Activated CD4-positive, alpha-beta memory T cell treated with anti-CD3 and anti-CD28 coated beads, Interleukin-2, amount 10 ng/mL, durations not matched to agents 7 days and 5 days (primary cell): ENCODE measurements around the gene MYO7B. TPM values are rescaled to one million over a fixed set of nuclear protein-coding genes. Genes with fewer than 3 reads are reported as not detected.
A peak's percentile ranks its signal among the peaks of the same experiment; 100 is the strongest.

Experiments used
- CTCF ChIA-PET: fragments of 350-600 bp; sonication (Branson Sonifier 250); formaldehyde crosslinking; loops from one replicate; lab custom pipeline; 2021; ENCODE audit warnings: antibody characterized with exemption, inconsistent platforms; lab: Charles Lee
- POLR2A ChIA-PET: fragments of 350-600 bp; sonication (Branson Sonifier 250); formaldehyde crosslinking; loops from one replicate; lab custom pipeline; 2021; ENCODE audit warnings: antibody characterized with exemption; lab: Charles Lee
- DNase-seq: peaks from one replicate; pipeline ENCODE4 v3.0.0-alpha.2; 2020
- H3K27ac Mint-ChIP-seq: one replicate; pipeline ENCODE4 v1.8.0; 2021; ENCODE audit warnings: mild to moderate bottlenecking, mixed read lengths
- H3K27me3 Mint-ChIP-seq: one replicate; pipeline ENCODE4 v1.8.0; 2021; ENCODE audit warnings: mixed read lengths
- H3K36me3 Mint-ChIP-seq: one replicate; pipeline ENCODE4 v1.8.0; 2021; ENCODE audit warnings: low read depth, mixed read lengths
- H3K4me1 Mint-ChIP-seq: one replicate; pipeline ENCODE4 v1.8.0; 2021; ENCODE audit warnings: mixed read lengths
- H3K4me3 Mint-ChIP-seq: one replicate; pipeline ENCODE4 v1.8.0; 2021; ENCODE audit warnings: mild to moderate bottlenecking, mixed read lengths
- H3K9me3 Mint-ChIP-seq: one replicate; pipeline ENCODE4 v1.8.0; 2021; ENCODE audit warnings: mixed read lengths
- total RNA-seq, 2 experiments: library from RNA; stranded (reverse); gene quantifications; one replicate each; pipeline ENCODE4 v1.2.3, GENCODE V29; 2021

Gene MYO7B
- total RNA-seq, 2 experiments from 2014 or later = 0.13 to 0.18 TPM

GRCh38 chr2:127632592-127633489, 97.4 kb downstream of the MYO7B start:
- H3K9me3 Mint-ChIP-seq = no peaks in the 10 kb centered on the region
- no peaks in the 10 kb centered on the region for H3K27me3 Mint-ChIP-seq
- no peak for DNase-seq
- ChIA-PET POLR2A (no interaction called here), CTCF (interaction anchor here (1.1 kb wide), 1 partner anchor 17 kb away, joined by 4 read pairs; no protein-coding TSS in a partner anchor)
- H3K4me3 Mint-ChIP-seq = no peak overlapping the region
- H3K4me1 Mint-ChIP-seq = peaks cover 13% of the 10 kb centered on the region
- no peaks in the 10 kb centered on the region for H3K36me3 Mint-ChIP-seq
- H3K27ac Mint-ChIP-seq = no peak overlapping the region

GRCh38 chr2:127633556-127634065, 98.1 kb downstream of the MYO7B start:
- Mint-ChIP-seq H3K9me3 (no peaks in the 10 kb centered on the region), H3K27me3 (no peaks in the 10 kb centered on the region), H3K4me3 (no peak overlapping the region), H3K4me1 (peaks cover 20% of the 10 kb centered on the region), H3K36me3 (no peaks in the 10 kb centered on the region), H3K27ac (no peak overlapping the region)
- DNase-seq = no peak
- ChIA-PET CTCF (no interaction called here), POLR2A (no interaction called here)

- DNase-seq = no peak
- Mint-ChIP-seq H3K36me3 (no peaks in the 10 kb centered on the region), H3K4me3 (no peak overlapping the region), H3K27me3 (no peaks in the 10 kb centered on the region), H3K4me1 (peaks cover 26% of the 10 kb centered on the region), H3K27ac (no peak overlapping the region), H3K9me3 (no peaks in the 10 kb centered on the region)
- ChIA-PET POLR2A (no interaction called here), CTCF (no interaction called here)
Observed at GRCh38 chr2:127634066-127634617, 98.7 kb downstream of the MYO7B start.

- ChIA-PET POLR2A (no interaction called here), CTCF (no interaction called here)
- Mint-ChIP-seq H3K9me3 (no peaks in the 10 kb centered on the region), H3K4me1 (peaks cover 29% of the 10 kb centered on the region), H3K27me3 (no peaks in the 10 kb centered on the region), H3K36me3 (no peaks in the 10 kb centered on the region), H3K27ac (no peak overlapping the region), H3K4me3 (no peak overlapping the region)
- no peak for DNase-seq
Observed at GRCh38 chr2:127634626-127635379, 99.3 kb downstream of the MYO7B start.

- no peak for DNase-seq
- no peaks in the 10 kb centered on the region for H3K27me3 Mint-ChIP-seq
- H3K27ac Mint-ChIP-seq = no peak overlapping the region
- H3K36me3 Mint-ChIP-seq = no peaks in the 10 kb centered on the region
- peaks cover 37% of the 10 kb centered on the region for H3K4me1 Mint-ChIP-seq
- POLR2A ChIA-PET = no interaction called here
- no peak overlapping the region for H3K4me3 Mint-ChIP-seq
- no peaks in the 10 kb centered on the region for H3K9me3 Mint-ChIP-seq
- CTCF ChIA-PET = no interaction called here
Observed at GRCh38 chr2:127635380-127636237, 100.1 kb downstream of the MYO7B start.

- H3K36me3 Mint-ChIP-seq = no peaks in the 10 kb centered on the region
- CTCF ChIA-PET = interaction anchor here (1.1 to 1.7 kb wide), 2 partner anchors 13 to 61 kb away, joined by 3 to 9 read pairs; no protein-coding TSS in a partner anchor
- H3K4me1 Mint-ChIP-seq = peaks cover 40% of the 10 kb centered on the region
- POLR2A ChIA-PET = interaction anchor here (1.3 kb wide), 1 partner anchor 65 kb away, joined by 5 read pairs; the partner anchor contains the start of gene SFT2D3
- H3K27me3 Mint-ChIP-seq = no peaks in the 10 kb centered on the region
- H3K4me3 Mint-ChIP-seq = no peak overlapping the region
- H3K27ac Mint-ChIP-seq = no peak overlapping the region
- DNase-seq = no peak
- H3K9me3 Mint-ChIP-seq = no peaks in the 10 kb centered on the region
Observed at GRCh38 chr2:127636248-127637235, 101.1 kb downstream of the MYO7B start.

- ChIA-PET POLR2A (interaction anchor here (1.3 kb wide), 1 partner anchor 64 kb away, joined by 5 read pairs; the partner anchor contains the start of gene SFT2D3), CTCF (interaction anchor here (1.1 to 1.7 kb wide), 3 partner anchors 12 to 62 kb away, joined by 3 to 9 read pairs (median 5); no protein-coding TSS in a partner anchor)
- no peaks in the 10 kb centered on the region for H3K36me3 Mint-ChIP-seq
- H3K4me3 Mint-ChIP-seq = no peak overlapping the region
- no peaks in the 10 kb centered on the region for H3K27me3 Mint-ChIP-seq
- H3K27ac Mint-ChIP-seq = no peak overlapping the region
- no peak for DNase-seq
- H3K9me3 Mint-ChIP-seq = no peaks in the 10 kb centered on the region
- peaks cover 41% of the 10 kb centered on the region for H3K4me1 Mint-ChIP-seq
Observed at GRCh38 chr2:127637236-127637630, 101.8 kb downstream of the MYO7B start.

- no peaks in the 10 kb centered on the region for H3K27me3 Mint-ChIP-seq
- CTCF ChIA-PET = interaction anchor here (1.1 to 1.7 kb wide), 3 partner anchors 11 to 62 kb away, joined by 3 to 9 read pairs (median 5); no protein-coding TSS in a partner anchor
- peak overlapping the region; percentile 4 for H3K4me3 Mint-ChIP-seq
Observed at GRCh38 chr2:127637725-127638252, 102.3 kb downstream of the MYO7B start.

GRCh38 chr2:127638361-127639110, 103.1 kb downstream of the MYO7B start:
- ChIA-PET POLR2A (interaction anchor here (1.0 to 2.7 kb wide), 4 partner anchors 11 to 112 kb away, joined by 3 to 11 read pairs (median 6); partner anchors contain the start of genes IWS1 and SFT2D3), CTCF (interaction anchor here (1.2 to 2.3 kb wide), 3 partner anchors 11 to 47 kb away, joined by 3 to 8 read pairs (median 5); no protein-coding TSS in a partner anchor)
- no peaks in the 10 kb centered on the region for H3K27me3 Mint-ChIP-seq

More at GRCh38 chr2:127637725-127638252, 102.3 kb downstream of the MYO7B start:
- POLR2A ChIA-PET = interaction anchor here (1.0 to 2.7 kb wide), 3 partner anchors 11 to 112 kb away, joined by 3 to 11 read pairs (median 5); partner anchors contain the start of genes IWS1 and SFT2D3
- Mint-ChIP-seq H3K4me1 (peaks cover 42% of the 10 kb centered on the region), H3K27ac (peak overlapping the region; percentile 62), H3K36me3 (no peaks in the 10 kb centered on the region), H3K9me3 (no peaks in the 10 kb centered on the region)
- no peak for DNase-seq

GRCh38 chr2:127639111-127639474, 103.6 kb downstream of the MYO7B start:
- no peaks in the 10 kb centered on the region for H3K9me3 Mint-ChIP-seq
- POLR2A ChIA-PET = interaction anchor here (2.1 to 2.7 kb wide), 3 partner anchors 11 to 113 kb away, joined by 5 to 11 read pairs (median 7); partner anchors contain the start of genes IWS1 and SFT2D3
- CTCF ChIA-PET = interaction anchor here (1.6 to 2.3 kb wide), 2 partner anchors 11 to 48 kb away, joined by 3 to 8 read pairs; no protein-coding TSS in a partner anchor
- peaks cover 42% of the 10 kb centered on the region for H3K4me1 Mint-ChIP-seq
- H3K27ac Mint-ChIP-seq = peak overlapping the region; percentile 21
- no peaks in the 10 kb centered on the region for H3K36me3 Mint-ChIP-seq
- no peak overlapping the region for H3K4me3 Mint-ChIP-seq
- no peak for DNase-seq
- H3K27me3 Mint-ChIP-seq = no peaks in the 10 kb centered on the region

More at GRCh38 chr2:127638361-127639110, 103.1 kb downstream of the MYO7B start:
- no peak overlapping the region for H3K4me3 Mint-ChIP-seq
- H3K4me1 Mint-ChIP-seq = peaks cover 42% of the 10 kb centered on the region
- H3K36me3 Mint-ChIP-seq = no peaks in the 10 kb centered on the region
- H3K9me3 Mint-ChIP-seq = no peaks in the 10 kb centered on the region
- DNase-seq = no peak
- peak overlapping the region; percentile 52 for H3K27ac Mint-ChIP-seq
